Right lung (tissue), 5 donors: ENCODE measurements around the gene ANGEL1. TPM values are rescaled to one million over a fixed set of nuclear protein-coding genes. Genes with fewer than 3 reads are reported as not detected.

Experiments used
- polyA plus RNA-seq, 5 donors: library from polyadenylated mRNA; unstranded; fragments of 120-200 nt; gene quantifications; one replicate each; pipeline versions ENCODE4 v1.2.1 to v1.2.3, GENCODE V29; 2013; ENCODE audit warnings: inconsistent platforms in 1 of 5, low replicate concordance in 1 of 5; ENCODE audit not compliant: insufficient read length in 5 of 5, insufficient read depth in 1 of 5

ANGEL1 gene
- polyA plus RNA-seq, 5 donors: 32.7 to 49.7 (median 39.5) TPM

Other genes with a start within 250 kb of the ANGEL1 start
- gene VASH1, start 51.4 kb downstream of the ANGEL1 start, polyA plus RNA-seq: 10 to 100 TPM; 36.7 to 56.7 (median 51.9) TPM
- gene LRRC74A, start 13.5 kb upstream of the ANGEL1 start, polyA plus RNA-seq: under 1 TPM; 0.12 to 0.33 (median 0.22) TPM
- 10 to 100 TPM; 24.7 to 49.4 (median 31.3) TPM for gene IRF2BPL, start 215.8 kb upstream of the ANGEL1 start, polyA plus RNA-seq